ENCODE measurements around the gene MMP12.

DNA sequence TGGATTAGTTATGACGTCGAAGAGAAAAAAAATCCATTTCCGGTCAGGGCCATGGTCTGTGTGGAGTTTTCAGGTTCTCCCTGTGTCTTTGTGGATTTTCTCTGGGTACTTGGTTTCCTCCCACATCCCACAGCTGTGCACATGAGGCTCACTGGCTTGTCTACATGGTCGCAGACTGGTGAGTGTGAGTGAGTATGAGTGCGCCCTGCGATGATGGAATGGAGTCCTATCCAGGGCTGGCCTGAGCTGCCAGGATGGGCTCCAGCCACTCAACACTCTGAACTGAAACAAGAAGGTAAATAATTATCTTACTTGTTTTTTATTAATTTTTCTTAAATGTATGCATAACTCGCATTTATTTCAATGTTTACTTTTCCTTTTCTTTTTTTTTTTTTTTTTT lies 42.2 kb downstream of the MMP12 start:
- TF ChIP-seq POLR2A (IDR thresholded peaks at IDR 0.05; ENCODE audit: low read depth, low read length) (no peak), EZH2 (IDR thresholded peaks at IDR 0.05; ENCODE audit: borderline replicate concordance, low read depth, low read length, severe bottlenecking) (no peak)
- TF ChIP-seq, protein P1, sequence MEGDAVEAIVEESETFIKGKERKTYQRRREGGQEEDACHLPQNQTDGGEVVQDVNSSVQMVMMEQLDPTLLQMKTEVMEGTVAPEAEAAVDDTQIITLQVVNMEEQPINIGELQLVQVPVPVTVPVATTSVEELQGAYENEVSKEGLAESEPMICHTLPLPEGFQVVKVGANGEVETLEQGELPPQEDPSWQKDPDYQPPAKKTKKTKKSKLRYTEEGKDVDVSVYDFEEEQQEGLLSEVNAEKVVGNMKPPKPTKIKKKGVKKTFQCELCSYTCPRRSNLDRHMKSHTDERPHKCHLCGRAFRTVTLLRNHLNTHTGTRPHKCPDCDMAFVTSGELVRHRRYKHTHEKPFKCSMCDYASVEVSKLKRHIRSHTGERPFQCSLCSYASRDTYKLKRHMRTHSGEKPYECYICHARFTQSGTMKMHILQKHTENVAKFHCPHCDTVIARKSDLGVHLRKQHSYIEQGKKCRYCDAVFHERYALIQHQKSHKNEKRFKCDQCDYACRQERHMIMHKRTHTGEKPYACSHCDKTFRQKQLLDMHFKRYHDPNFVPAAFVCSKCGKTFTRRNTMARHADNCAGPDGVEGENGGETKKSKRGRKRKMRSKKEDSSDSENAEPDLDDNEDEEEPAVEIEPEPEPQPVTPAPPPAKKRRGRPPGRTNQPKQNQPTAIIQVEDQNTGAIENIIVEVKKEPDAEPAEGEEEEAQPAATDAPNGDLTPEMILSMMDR (IDR thresholded peaks at IDR 0.05; ENCODE audit: extremely low read depth in 1 of 2, insufficient read depth in 1 of 2, low read depth in 1 of 2, low read length in 2 of 2) = no peak
